Activated naive CD4-positive, alpha-beta T cell treated with anti-CD3 and anti-CD28 coated beads for 36 hours (primary cell): ENCODE data around the gene ADGRE2. TPM values are rescaled to one million over a fixed set of nuclear protein-coding genes. Genes with fewer than 3 reads are reported as not detected.
"Not testable (repeated sequence)": the region's sequence is repeated elsewhere in the genome, so short reads cannot be mapped to it uniquely, and the experiment has no call there.

Experiments
- CTCF ChIA-PET: fragments of 350-600 bp; sonication (Branson Sonifier 250); formaldehyde crosslinking; loops from one replicate; lab custom pipeline; 2021; ENCODE audit warnings: antibody characterized with exemption; lab: Charles Lee
- DNase-seq: peaks from one replicate; pipeline ENCODE4 v3.0.0-alpha.2; 2020
- H3K27ac Mint-ChIP-seq: one replicate; pipeline ENCODE4 v1.8.0; 2021; ENCODE audit warnings: mild to moderate bottlenecking, mixed read lengths
- H3K27me3 Mint-ChIP-seq: one replicate; pipeline ENCODE4 v1.8.0; 2021; ENCODE audit warnings: low read depth, mixed read lengths
- H3K36me3 Mint-ChIP-seq: one replicate; pipeline ENCODE4 v1.8.0; 2021; ENCODE audit warnings: low read depth, mixed read lengths
- H3K4me1 Mint-ChIP-seq: one replicate; pipeline ENCODE4 v1.8.0; 2021; ENCODE audit warnings: low read depth, mixed read lengths
- H3K4me3 Mint-ChIP-seq: one replicate; pipeline ENCODE4 v1.8.0; 2021; ENCODE audit warnings: mild to moderate bottlenecking, moderate library complexity, mixed read lengths
- H3K9me3 Mint-ChIP-seq: one replicate; pipeline ENCODE4 v1.8.0; 2021; ENCODE audit warnings: mixed read lengths
- intact Hi-C: fragments of 100-400 bp; cut with micrococcal nuclease; formaldehyde crosslinking; loops from one replicate; pipeline ENCODE4 v1.15.1; 2023
- total RNA-seq, 2 experiments: library from RNA; stranded (reverse); gene quantifications; one replicate each; pipeline ENCODE4 v1.2.3, GENCODE V29; 2021

The ADGRE2 gene
- total RNA-seq, result under 1 TPM; 0.40 to 0.45 TPM

DNA sequence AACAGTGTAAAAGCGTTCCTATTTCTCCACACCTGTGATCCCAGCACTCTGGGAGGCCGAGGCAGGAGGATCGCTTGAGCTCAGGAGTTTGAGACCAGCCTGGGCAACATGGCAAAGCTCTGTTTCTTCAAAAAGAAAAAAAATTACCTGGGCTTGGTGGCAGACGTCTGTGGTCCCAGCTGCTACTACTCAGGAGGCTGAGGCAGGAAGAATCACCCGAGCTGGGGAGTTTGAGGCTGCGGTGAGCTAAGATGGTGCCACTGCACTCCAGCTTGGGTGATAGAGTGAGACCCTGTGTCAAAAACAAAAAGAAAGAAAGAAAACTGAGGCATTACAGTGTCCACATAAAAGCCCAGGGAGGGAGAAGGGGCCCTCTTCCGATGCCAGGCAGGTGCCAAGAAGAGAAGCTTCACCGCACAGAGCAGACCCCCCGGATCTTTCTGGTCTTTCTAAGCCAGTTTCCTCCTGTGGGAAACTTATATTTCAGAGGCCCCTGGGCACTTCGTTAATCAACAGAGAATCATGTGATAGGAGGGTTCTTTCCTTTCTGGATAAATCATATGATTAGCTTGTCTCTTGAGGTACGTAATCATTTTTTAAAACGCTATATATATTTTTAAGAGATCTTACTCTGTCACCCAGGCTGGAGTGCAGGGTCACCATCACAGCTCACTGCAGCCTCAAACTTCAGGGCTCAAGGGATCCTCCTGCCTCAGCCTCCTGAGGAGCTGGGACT, at the start of gene ADGRE2:
Gene ADGRE2, minus strand, starts transcription at position 451 of the 736 bp plus-strand sequence. CDS start 1,804 bp downstream, outside the sequence.
- H3K4me3 Mint-ChIP-seq, H3K36me3 Mint-ChIP-seq, H3K9me3 Mint-ChIP-seq, DNase-seq, H3K27ac Mint-ChIP-seq, intact Hi-C loops, H3K4me1 Mint-ChIP-seq: not testable (repeated sequence)
- peaks cover 32% of the 10 kb centered on the region for H3K27me3 Mint-ChIP-seq
- CTCF ChIA-PET, result interaction anchor here (0.9 to 1.9 kb wide), 2 partner anchors 9 to 27 kb away, joined by 4 to 12 read pairs; no protein-coding TSS in a partner anchor

DNA sequence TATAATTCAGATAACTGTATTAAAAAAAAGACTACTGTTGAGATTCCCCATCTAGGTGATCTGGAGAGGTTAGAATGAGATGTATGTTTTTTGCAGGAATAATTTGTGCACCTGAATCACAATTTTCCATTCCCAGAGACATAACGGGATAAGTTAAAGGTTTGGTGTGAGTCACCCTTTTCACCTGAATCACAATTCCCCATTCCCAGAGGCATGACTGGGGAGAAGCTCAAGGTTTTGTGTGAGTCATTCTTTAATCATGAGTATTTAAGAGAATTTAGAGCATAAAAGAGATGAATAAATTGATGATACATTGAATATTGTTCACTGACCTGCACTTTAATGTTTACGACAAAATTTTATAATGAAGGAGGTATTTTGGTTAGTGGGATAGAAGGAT, 47.6 kb upstream of the ADGRE2 start:
- Mint-ChIP-seq H3K27me3 (peaks cover 39% of the 10 kb centered on the region), H3K36me3 (no peaks in the 10 kb centered on the region), H3K9me3 (no peaks in the 10 kb centered on the region), H3K4me3 (no peak overlapping the region), H3K4me1 (no peaks in the 10 kb centered on the region), H3K27ac (no peak overlapping the region)
- DNase-seq, result no peak
- CTCF ChIA-PET, result no interaction called here
- intact Hi-C loops, result no loop called here

DNA sequence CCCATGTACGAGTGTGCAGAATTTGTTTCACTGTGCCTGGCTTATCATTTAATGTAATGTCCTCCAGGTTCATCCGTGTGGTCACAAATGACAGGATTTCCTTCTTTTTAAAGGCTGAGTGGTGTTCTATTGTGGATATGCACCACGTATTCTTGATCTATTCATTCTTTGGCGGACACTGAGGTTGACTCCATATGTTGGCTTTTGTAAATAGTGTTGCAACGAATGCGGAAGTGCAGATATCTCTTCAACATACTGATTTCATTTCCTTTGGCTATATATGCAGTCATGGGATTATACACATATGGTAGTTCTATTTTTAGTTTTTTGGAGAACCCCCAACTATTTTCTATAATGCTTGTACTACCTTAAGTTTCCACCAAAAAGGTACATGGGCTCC, 43.6 kb upstream of the ADGRE2 start:
- CTCF ChIA-PET, result no interaction called here
- Mint-ChIP-seq H3K4me3 (no peak overlapping the region), H3K27me3 (peaks cover 33% of the 10 kb centered on the region), H3K27ac (no peak overlapping the region), H3K9me3 (no peaks in the 10 kb centered on the region), H3K36me3 (no peaks in the 10 kb centered on the region), H3K4me1 (no peaks in the 10 kb centered on the region)
- intact Hi-C loops, result no loop called here
- no peak for DNase-seq

DNA sequence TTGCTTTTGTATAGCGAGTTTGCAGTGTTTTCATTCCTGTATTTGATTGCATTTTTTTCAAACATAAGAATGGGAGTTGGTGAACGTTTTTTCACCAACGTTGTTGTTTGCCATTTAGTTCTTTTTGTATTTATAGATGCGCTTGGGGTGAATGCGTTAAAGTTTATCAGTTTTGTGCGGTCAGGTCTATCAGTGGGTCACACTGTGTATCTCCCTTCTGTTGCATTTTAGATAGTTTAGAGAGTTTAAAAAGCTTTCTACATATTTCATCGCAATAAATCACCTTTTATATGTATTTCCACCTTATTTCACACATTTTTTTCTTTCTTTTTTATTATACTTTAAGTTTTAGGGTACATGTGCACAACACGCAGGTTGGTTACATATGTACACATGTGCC, 40.2 kb upstream of the ADGRE2 start:
- Mint-ChIP-seq H3K4me1 (no peaks in the 10 kb centered on the region), H3K4me3 (no peak overlapping the region), H3K9me3 (no peaks in the 10 kb centered on the region), H3K36me3 (no peaks in the 10 kb centered on the region), H3K27ac (no peak overlapping the region), H3K27me3 (peaks cover 5% of the 10 kb centered on the region)
- CTCF ChIA-PET, result no interaction called here
- no peak for DNase-seq
- intact Hi-C loops, result no loop called here

DNA sequence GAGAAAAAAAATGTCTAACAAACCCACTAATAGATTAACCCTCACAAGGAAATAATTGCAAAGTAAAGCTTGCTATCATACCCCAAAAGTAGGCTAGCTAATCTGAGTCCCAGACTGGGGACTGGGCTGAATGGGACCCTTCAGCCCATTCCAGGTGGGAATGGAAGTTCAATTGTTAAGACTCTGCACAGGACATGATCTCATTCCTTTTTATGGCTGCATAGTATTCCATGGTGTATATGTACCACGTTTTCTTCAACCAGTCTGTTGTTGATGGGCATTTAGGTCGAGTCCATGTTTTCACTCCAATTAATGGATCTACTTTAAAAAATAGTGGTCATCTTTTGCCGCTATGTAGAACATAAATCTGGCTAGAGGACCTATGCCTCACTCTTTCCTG, 38.7 kb upstream of the ADGRE2 start:
- Mint-ChIP-seq H3K27ac (no peak overlapping the region), H3K9me3 (no peaks in the 10 kb centered on the region), H3K4me3 (no peak overlapping the region), H3K4me1 (no peaks in the 10 kb centered on the region), H3K36me3 (no peaks in the 10 kb centered on the region), H3K27me3 (peaks cover 4% of the 10 kb centered on the region)
- CTCF ChIA-PET, result no interaction called here
- intact Hi-C loops, result no loop called here
- DNase-seq, result no peak

DNA sequence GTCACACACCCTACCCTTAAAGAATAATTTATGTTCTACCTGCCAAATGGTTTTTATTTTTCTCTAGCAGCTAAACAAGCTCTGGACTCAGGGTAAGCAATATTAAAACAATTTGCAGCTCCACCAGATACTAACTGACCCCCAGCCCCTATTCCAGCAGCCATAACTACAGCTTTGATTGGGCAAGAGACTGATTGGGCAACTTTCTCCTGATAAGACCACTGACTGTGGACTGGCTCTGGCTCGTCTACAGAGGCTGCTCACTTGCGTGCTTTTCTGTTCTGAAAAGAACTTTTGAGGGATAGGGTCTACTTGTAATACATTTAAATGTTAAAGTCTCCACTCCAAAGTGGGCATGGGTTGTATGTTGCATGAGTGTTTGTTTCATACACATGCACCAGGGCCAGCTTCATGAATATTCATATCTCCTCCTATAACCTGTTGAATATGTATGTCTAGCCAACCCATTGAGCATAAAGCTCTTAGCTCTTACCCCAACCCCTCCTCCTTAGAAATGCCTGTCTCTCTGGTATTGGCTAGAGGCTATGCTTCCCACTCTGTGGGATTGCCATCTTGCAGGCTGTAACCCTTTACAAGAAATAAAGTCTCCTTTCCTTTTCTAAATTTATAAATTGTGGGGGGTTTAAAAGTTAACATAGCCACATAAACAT, 36.8 kb upstream of the ADGRE2 start:
- Mint-ChIP-seq H3K4me3 (no peak overlapping the region), H3K27ac (no peak overlapping the region), H3K9me3 (no peaks in the 10 kb centered on the region), H3K36me3 (no peaks in the 10 kb centered on the region), H3K4me1 (no peaks in the 10 kb centered on the region), H3K27me3 (no peaks in the 10 kb centered on the region)
- no peak for DNase-seq
- CTCF ChIA-PET, result no interaction called here
- intact Hi-C loops, result no loop called here

DNA sequence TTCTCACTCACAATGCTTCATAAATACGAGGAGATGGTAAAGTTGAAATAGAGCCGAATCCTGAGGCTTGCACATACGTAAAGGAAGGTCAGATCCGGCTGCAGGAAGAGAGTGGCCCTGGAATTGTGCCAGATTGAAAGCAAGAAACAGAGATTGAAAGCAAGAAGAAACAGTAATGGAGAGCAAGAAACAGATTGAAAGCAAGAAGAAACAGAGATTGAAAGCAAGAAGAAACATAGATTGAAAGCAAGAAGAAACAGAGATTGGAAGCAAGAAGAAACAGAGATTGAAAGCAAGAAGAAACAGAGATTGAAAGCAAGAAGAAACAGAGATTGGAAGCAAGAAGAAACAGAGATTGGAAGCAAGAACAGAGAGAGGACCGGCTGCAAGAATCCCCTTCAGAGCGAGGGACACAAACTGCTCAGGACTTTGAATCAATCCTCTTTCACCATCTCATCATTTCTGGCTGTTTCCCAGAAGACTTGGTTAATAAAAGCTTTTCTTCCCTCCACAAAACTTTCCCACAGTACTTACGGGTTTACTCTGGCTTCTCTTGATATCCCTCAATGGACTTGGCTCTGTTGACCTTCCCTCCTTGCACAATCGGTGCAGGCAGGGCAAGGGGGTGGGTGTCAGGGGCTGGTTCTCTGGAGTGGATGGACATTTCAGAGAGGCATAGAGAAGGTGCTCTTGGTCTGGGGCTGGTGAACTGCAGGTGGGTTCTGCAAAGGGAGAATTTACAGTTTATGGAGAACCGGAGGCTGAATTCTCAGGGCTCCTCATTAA, 31.1 kb upstream of the ADGRE2 start:
- CTCF ChIA-PET, result no interaction called here
- intact Hi-C loops, result no loop called here
- Mint-ChIP-seq H3K4me1 (no peaks in the 10 kb centered on the region), H3K9me3 (no peaks in the 10 kb centered on the region), H3K36me3 (no peaks in the 10 kb centered on the region), H3K4me3 (no peak overlapping the region), H3K27ac (no peak overlapping the region), H3K27me3 (peaks cover 13% of the 10 kb centered on the region)
- DNase-seq, result no peak

DNA sequence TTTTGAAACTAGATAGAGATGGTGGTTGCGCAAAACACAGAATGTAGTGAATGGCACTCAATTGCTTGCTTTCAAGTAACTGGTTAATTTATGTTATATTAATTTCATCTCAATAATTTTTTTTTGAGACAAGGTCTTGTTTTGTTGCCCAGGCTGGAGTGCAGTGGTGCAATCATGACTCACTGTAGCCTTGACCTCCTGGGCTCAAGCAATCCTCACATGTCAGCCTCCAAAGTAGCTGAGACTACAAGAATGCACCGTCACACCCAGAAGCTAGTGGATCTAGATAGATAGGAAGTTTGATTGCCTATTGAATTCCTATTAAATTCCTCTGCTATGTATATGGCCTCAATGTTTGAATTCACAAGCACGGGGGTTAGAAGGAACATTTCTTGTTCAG, 26.4 kb upstream of the ADGRE2 start:
- Mint-ChIP-seq H3K27ac (no peak overlapping the region), H3K4me3 (no peak overlapping the region), H3K36me3 (no peaks in the 10 kb centered on the region), H3K4me1 (no peaks in the 10 kb centered on the region), H3K27me3 (peaks cover 13% of the 10 kb centered on the region), H3K9me3 (no peaks in the 10 kb centered on the region)
- CTCF ChIA-PET, result interaction anchor here (1.0 kb wide), 1 partner anchor 26 kb away, joined by 4 read pairs; the partner anchor contains the start of gene ADGRE2
- no peak for DNase-seq
- intact Hi-C loops, result no loop called here

DNA sequence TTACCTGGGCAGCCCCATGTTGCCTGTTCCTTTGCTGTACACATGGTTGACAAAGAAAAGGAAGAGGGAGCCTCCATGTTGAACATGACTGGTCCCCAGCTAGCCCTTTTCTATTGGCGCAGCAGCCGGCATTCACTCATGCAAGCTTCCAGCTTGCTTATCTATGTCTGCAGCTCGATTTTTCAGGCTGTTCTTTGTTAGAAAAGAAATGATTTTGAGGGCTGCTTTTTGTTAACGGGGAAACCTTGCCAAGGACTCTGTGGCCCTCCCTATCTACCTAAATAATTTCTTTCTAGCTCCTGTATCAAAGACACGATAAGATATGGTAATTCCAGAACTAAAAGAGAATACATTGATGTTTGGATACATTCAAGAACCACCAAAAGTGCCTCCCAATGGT, 20.4 kb upstream of the ADGRE2 start:
- Mint-ChIP-seq H3K4me3 (no peak overlapping the region), H3K27ac (no peak overlapping the region), H3K4me1 (no peaks in the 10 kb centered on the region), H3K27me3 (peaks cover 2% of the 10 kb centered on the region), H3K9me3 (no peaks in the 10 kb centered on the region), H3K36me3 (no peaks in the 10 kb centered on the region)
- no peak for DNase-seq
- CTCF ChIA-PET, result no interaction called here
- intact Hi-C loops, result no loop called here

DNA sequence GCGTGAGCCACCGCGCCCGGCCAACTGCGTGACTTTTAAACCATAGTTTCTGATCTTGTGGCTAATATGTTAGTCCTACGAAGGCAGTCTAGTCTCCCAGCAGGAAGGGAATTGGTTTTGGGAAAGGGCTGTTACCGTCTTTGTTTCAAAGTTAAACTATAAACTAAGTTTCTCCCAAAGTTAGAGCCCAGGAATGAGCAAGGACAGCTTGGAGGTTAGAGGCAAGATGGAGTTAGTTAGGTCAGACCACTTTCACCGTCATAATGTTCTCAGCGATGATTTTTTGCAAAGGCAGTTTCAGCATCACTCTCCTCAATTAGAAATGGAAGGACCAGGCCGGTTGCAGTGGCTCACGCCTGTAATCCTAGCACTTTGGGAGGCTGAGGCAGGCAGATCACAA, 17.7 kb upstream of the ADGRE2 start:
- no peak overlapping the region for H3K4me3 Mint-ChIP-seq
- CTCF ChIA-PET, result interaction anchor here (0.6 to 1.1 kb wide), 2 partner anchors 10 to 119 kb away, joined by 3 read pairs; no protein-coding TSS in a partner anchor
- no peaks in the 10 kb centered on the region for H3K36me3 Mint-ChIP-seq
- H3K27ac Mint-ChIP-seq, result no peak overlapping the region
- peaks cover 3% of the 10 kb centered on the region for H3K27me3 Mint-ChIP-seq
- H3K4me1 Mint-ChIP-seq, result no peaks in the 10 kb centered on the region
- DNase-seq, result no peak
- H3K9me3 Mint-ChIP-seq, result no peaks in the 10 kb centered on the region
- intact Hi-C loops, result no loop called here

DNA sequence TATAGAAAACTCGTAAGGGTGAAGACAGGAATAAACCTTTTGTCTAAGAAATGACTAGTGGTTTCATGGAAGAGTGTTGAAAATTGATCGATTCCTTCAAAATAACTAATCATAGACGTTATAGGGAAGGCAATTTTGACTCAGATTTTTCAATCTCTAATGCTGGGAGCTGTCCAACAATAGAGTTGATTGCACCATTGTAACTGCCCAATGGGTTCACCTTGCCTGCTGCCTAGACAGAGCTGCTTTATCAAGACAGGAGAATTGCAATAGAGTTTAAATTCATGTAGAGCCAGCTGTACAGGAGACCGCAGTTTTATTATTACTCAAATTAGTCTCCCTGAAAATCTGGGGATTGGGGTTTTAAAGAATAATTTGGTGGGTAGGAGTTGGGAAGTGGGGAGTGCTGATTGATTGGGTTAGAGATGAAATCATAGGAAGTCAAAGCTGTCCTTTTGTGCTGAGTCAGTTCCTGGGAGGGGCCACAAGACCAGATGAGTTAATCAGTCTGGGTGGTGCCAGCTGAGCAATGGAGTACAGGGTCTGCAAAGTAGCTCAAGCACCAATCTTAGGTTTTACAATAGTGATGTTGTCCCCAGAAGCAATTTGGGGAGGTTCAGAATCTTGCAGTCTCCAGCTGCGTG, 16.8 kb upstream of the ADGRE2 start:
- H3K4me3 Mint-ChIP-seq, result no peak overlapping the region
- DNase-seq, result no peak
- intact Hi-C loops, result no loop called here
- CTCF ChIA-PET, result interaction anchor here (0.6 kb wide), 1 partner anchor 357 kb away, joined by 3 read pairs; no protein-coding TSS in a partner anchor
- H3K9me3 Mint-ChIP-seq, result no peaks in the 10 kb centered on the region
- no peaks in the 10 kb centered on the region for H3K4me1 Mint-ChIP-seq
- no peak overlapping the region for H3K27ac Mint-ChIP-seq
- H3K27me3 Mint-ChIP-seq, result peaks cover 3% of the 10 kb centered on the region
- H3K36me3 Mint-ChIP-seq, result no peaks in the 10 kb centered on the region

DNA sequence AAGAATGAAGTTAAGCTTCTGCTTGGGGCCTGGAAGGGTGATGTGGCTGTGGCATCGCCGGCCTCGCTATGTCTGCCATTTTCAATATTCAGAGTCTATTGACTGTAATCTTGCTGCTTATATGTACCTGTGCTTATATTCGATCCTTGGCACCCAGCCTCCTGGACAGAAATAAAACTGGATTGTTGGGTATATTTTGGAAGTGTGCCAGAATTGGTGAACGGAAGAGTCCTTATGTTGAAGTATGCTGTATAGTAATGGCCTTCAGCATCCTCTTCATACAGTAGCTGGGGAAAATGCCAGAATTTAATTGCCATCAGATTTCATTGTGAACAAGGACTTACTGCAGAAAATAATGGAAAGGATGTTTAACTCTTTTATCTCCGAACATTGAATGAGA, 13.9 kb upstream of the ADGRE2 start:
- H3K27ac Mint-ChIP-seq, H3K36me3 Mint-ChIP-seq, H3K4me1 Mint-ChIP-seq, CTCF ChIA-PET, H3K9me3 Mint-ChIP-seq, H3K27me3 Mint-ChIP-seq, intact Hi-C loops, DNase-seq, H3K4me3 Mint-ChIP-seq: not testable (repeated sequence)
